HG03442 (cell line): ENCODE measurements around the gene WRAP53.

Source experiments
- ATAC-seq: cut with Tn5 transposase; IDR thresholded peaks from one replicate; pipeline ENCODE4 v1.9.1; 2021; ENCODE audit warnings: mild to moderate bottlenecking, moderate library complexity; ENCODE audit not compliant: unreplicated experiment

Gene WRAP53

GRCh38 chr17:7740481-7741001, 52.3 kb downstream of the WRAP53 start:
- no peak for ATAC-seq

- ATAC-seq = no peak
Measured at GRCh38 chr17:7742729-7743128, 54.5 kb downstream of the WRAP53 start.

- no peak for ATAC-seq
Measured at GRCh38 chr17:7744416-7744815, 56.1 kb downstream of the WRAP53 start.

GRCh38 chr17:7745748-7746470, 57.6 kb downstream of the WRAP53 start:
- no peak for ATAC-seq

- ATAC-seq = no peak
Measured at GRCh38 chr17:7747635-7748071, 59.4 kb downstream of the WRAP53 start.

- no peak for ATAC-seq
Measured at GRCh38 chr17:7748076-7748775, 59.9 kb downstream of the WRAP53 start.

GRCh38 chr17:7750321-7750821, 62.1 kb downstream of the WRAP53 start:
- ATAC-seq = no peak
